ENCODE data around the gene HAND2. TPM values are rescaled to one million over a fixed set of nuclear protein-coding genes. Genes with fewer than 3 reads are reported as not detected.

The HAND2 gene
- total and polyA plus RNA-seq, 12 donors, result 48.6 to 196 (median 117) TPM

- H3K27ac ChIP-seq, result peak overlapping the region in 6 of 10 donors; percentile 33 to 96 (median 47)
- peak in 6 of 8 donors; percentile 11 to 63 (median 42) for ATAC-seq
- H3K4me1 ChIP-seq, result peaks cover 0 to 53% (median 6%) of the 10 kb centered on the region in 9 donors
Measured at GRCh38 chr4:173543266-173543665, 13.2 kb upstream of the HAND2 start.

DNA sequence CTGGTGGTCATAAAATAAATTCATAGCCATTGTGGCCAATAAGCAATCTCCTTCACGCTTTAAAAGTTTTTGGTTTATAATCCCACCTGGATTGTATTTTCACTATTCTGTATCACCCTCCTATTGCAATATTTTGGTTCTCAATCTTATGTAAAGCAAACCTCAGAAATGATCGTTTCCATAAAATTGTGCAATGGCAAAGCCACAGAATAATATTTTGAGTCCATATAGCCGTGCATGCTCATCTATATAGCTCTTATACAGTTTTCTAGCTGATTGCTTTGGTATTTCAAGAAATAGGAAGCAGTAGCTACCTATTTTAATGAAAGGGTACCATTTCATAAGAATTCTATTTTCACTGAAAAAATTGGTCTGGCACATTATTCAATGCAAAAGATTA is 10.0 kb upstream of the HAND2 start:
- TF ChIP-seq CTCF (IDR thresholded peaks at IDR 0.05), result no peak
- H3K4me3 ChIP-seq, result peak overlapping the region in 3 of 10 donors; percentile 0 to 82 (median 58)
- H3K9me3 ChIP-seq, result no peaks in the 10 kb centered on the region
- no peak for ATAC-seq
- peaks cover 0 to 67% (median 13%) of the 10 kb centered on the region in 9 donors for H3K4me1 ChIP-seq
- peaks cover 0 to 95% (median 43%) of the 10 kb centered on the region in 7 donors for H3K27me3 ChIP-seq
- DNase-seq, result no peak
- no peaks in the 10 kb centered on the region for H3K36me3 ChIP-seq
- WGBS, 2 donors, result 66 to 75% methylated on average over 3 of the region's 3 CpGs
- intact Hi-C loops (cut with DNase I), result loop anchor here in 7 of 10 donors (5.0 to 10.0 kb wide), 7 partner anchors 37 to 395 kb away; no protein-coding TSS in a partner anchor
- peak overlapping the region; percentile 41 to 97 (median 90) for H3K27ac ChIP-seq

More at GRCh38 chr4:173543266-173543665, 13.2 kb upstream of the HAND2 start:
- Histone ChIP-seq H3K27me3 (peaks cover 0 to 78% (median 23%) of the 10 kb centered on the region in 7 donors), H3K4me3 (no peak overlapping the region), H3K36me3 (no peaks in the 10 kb centered on the region), H3K9me3 (no peaks in the 10 kb centered on the region)
- WGBS, 2 donors, result 45 to 60% methylated on average over 3 of the region's 3 CpGs
- TF ChIP-seq CTCF (IDR thresholded peaks at IDR 0.05), result no peak
- intact Hi-C loops (cut with DNase I), result no loop called here
- DNase-seq, result no peak

DNA sequence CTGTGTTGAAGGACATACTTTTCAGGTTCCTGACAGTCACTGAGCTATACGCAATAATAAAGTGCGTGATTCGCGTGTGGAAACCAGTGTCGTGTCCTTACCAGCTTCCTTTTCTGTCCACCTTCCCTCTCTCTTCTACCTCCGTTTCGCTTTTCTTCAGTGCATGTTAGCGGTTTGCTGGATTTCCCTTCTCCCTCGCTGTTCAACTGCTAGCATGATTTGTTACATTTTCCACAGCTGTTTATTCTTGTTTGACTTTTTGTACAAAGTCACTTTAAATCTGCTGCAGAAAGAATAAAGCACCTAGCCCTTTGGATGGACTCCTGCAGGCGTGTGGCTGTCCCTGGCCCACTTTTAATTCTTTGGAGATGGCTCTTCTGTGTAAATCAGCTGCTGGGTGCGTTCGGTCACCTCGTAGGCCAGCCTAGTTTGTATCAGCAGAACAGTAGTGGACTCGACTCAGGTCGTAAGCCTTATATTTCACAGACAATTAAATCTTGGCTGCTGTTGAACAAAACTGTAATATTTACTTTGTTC is 8.9 kb upstream of the HAND2 start:
- no peak for DNase-seq
- Histone ChIP-seq H3K27me3 (peaks cover 0 to 97% (median 46%) of the 10 kb centered on the region in 7 donors), H3K36me3 (no peaks in the 10 kb centered on the region), H3K4me1 (peaks cover 0 to 66% (median 13%) of the 10 kb centered on the region in 9 donors), H3K27ac (peak overlapping the region; percentile 72 to 97 (median 90)), H3K9me3 (no peaks in the 10 kb centered on the region), H3K4me3 (peak overlapping the region; percentile 17 to 82 (median 54))
- 8 to 14% methylated on average over 15 of the region's 15 CpGs for WGBS, 2 donors
- intact Hi-C loops (cut with DNase I), result loop anchor here in 7 of 10 donors (5.0 to 10.0 kb wide), 7 partner anchors 38 to 396 kb away; no protein-coding TSS in a partner anchor
- no peak for TF ChIP-seq CTCF (IDR thresholded peaks at IDR 0.05)
- ATAC-seq, result peak in 7 of 8 donors; percentile 5 to 51 (median 37)

DNA sequence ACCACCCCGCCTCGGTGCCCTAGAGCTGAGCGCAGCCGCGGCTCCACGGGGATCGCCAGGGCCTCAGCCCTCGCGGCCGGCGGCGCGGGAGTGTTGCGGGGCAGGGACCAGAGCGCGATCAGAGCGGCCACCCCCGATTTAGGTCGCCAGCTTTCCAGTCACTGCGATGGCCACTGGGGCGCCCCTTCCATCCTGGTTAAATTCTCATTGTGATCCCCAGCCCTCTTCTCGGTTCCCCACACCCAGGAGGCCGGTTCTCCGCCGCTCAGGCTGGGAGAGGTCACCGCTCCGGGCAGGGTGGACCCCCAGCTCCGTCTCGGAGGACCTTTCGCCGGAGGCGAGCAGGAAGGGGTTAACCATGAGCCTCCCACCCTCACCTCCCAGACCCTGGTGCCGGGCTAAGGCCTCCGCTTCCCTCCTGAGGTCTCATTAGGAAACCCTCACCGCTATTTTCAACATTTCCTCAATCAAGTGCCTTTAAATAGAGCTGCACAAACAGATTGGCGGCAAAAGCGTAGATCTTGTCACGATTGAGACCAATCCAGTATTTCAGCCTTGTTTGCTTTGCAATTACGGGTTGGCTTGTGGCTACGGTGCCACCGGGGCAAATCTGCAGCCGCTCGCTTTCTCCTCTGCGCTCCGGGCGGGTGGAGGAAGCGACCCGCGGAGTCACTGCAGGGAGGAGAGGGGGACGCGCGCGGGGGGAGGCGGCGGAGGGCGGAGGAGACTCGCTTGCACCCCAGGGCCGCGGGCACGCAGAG is 8.3 kb upstream of the HAND2 start:
- peak overlapping the region; percentile 72 to 97 (median 90) for H3K27ac ChIP-seq
- ATAC-seq (peak; percentile 76 to 87 (median 80)), DNase-seq (peak; percentile 54 to 74)
- intact Hi-C loops (cut with DNase I), result loop anchor here in 7 of 10 donors (5.0 to 10.0 kb wide), 7 partner anchors 39 to 396 kb away; no protein-coding TSS in a partner anchor
- no peaks in the 10 kb centered on the region for H3K9me3 ChIP-seq
- TF ChIP-seq CTCF (IDR thresholded peaks at IDR 0.05), result no peak
- no peaks in the 10 kb centered on the region for H3K36me3 ChIP-seq
- peaks cover 0 to 99% (median 48%) of the 10 kb centered on the region in 7 donors for H3K27me3 ChIP-seq
- 1 to 2% methylated on average over 60 of the region's 60 CpGs for WGBS, 2 donors
- peaks cover 0 to 61% (median 13%) of the 10 kb centered on the region in 9 donors for H3K4me1 ChIP-seq
- H3K4me3 ChIP-seq, result peak overlapping the region; percentile 17 to 82 (median 54)

Measured in heart right ventricle (tissue), 16 donors.